Middle frontal gyrus (tissue), 1 donor: Measurements from ENCODE around the gene SPP1.

Experiments
- DNase-seq: peaks from one replicate; pipeline ENCODE4 v3.0.0-alpha.2; 2015; ENCODE audit warnings: low spot score; ENCODE audit errors: extremely low spot score

Gene SPP1

DNA sequence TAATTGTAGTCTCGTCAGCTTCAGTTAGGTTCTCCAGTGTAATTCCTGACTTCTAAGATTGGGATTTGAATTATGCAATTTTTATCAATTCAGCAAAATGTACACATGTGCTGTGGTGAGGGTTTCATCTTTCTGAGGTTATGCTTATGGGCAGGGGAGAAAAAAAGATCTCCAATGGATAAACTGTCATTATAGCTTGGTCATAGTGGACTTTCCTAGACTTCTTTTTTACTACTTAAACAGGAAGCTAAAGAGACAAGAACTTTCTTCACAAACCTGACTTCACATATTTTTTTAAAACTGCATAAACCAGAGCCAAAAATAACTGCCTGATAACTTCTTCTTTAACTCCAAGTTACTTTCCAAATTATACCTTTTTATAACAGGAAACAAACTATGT, 21.7 kb upstream of the SPP1 start:
- no peak for DNase-seq

GRCh38 chr4:87956501-87956900, 19.0 kb upstream of the SPP1 start:
- DNase-seq = no peak

- no peak for DNase-seq
Measured at GRCh38 chr4:87957061-87957460, 18.5 kb upstream of the SPP1 start.

DNA sequence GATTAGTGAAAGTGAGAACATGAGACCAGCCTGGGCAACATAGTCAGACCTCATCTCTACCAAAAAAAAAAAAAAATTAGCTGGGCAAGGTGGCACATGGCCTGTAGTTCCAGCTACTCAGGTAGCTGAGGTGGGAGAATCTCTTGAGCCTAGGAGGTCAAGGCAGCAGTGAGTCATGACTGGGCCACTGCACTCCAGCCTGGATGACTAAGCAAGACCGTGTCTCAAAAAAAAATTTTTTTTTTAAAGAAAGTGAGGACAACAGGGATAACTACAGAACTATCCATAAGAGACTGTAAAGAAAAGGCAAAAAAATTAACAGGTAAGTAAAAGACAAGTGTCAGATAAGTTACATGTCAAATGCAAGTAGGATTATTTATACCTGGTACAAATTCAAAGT, 13.5 kb upstream of the SPP1 start:
- no peak for DNase-seq

- no peak for DNase-seq
Measured at GRCh38 chr4:87962398-87963146, 12.9 kb upstream of the SPP1 start.

- DNase-seq = no peak
Measured at GRCh38 chr4:87965501-87965975, 10.0 kb upstream of the SPP1 start.

DNA sequence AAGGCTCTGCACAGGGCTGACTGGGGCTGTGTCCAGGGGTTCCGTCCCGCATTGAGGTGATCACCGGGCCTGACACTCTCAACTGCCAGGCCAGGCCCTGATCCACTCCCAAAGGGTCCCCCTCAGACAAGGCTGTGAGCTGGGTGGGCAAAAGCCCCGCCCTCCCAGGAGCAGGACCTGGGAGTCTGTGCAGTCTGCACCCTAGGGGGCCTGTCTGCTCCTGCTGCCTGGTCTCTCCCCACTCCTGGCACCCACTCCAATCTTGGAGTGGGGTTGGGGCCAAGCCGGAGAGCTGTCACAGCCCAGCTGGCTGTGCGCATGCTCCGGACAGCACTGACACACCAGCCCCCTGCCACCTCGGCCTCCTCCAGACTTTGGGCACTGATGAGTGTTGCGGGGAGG, 9.4 kb upstream of the SPP1 start:
- no peak for DNase-seq

DNA sequence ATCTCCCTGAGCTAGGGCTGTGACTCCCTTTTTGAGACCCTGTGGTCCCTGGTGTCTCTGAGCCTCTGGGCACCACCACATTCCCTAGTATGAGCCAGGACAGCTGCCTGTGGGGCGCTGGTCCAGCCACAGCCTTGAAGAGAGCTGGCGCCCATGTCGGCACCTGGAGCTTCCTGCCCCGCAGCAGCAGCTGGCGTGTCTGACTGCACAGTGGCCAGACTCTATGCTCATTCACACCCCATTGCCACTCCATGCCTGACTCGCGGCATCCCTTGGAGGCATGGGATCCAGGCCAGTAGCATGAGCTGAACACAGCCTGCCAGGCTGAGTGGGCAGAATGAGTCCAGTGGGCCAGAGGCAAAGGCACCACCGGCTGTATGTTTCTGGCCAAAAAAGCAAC, 8.3 kb upstream of the SPP1 start:
- no peak for DNase-seq

DNA sequence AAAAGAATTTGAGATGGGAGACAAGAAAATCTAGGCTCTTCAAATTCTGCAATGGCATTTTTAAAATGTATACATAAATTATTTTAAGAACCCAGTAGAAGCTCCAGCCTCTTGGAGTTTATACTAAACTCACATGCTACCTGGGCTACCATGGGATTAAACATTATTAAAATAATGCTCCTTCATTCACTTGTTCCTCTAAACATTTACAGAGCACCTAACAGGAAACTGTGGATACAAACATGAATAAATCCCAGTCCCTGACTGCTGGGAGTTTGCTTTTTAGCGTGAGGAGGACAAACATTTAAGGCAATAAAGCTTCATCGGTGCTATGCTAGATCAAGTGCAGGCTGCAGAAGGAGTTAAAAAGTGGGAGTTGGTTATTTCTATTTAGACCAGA, 5.4 kb upstream of the SPP1 start:
- DNase-seq = no peak

DNA sequence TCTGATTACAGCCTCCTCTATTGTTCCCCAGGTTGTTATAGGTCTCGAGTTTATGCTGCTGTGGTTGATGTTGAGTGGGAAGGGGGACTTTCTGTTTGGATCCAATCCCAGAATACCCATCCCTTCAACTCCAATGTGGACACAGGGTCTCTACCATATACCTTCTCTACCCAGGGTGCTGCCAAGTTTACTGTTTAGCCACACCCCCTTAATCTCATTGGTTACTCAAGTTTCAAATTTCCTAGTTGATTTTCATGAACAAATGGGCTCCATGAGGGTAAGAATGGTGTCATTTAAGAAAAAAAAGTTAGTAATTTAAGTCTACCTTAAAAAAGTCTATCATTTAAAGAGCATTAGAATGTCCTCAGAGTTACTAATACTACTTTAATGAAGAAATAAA, 3.6 kb upstream of the SPP1 start:
- DNase-seq = no peak

DNA sequence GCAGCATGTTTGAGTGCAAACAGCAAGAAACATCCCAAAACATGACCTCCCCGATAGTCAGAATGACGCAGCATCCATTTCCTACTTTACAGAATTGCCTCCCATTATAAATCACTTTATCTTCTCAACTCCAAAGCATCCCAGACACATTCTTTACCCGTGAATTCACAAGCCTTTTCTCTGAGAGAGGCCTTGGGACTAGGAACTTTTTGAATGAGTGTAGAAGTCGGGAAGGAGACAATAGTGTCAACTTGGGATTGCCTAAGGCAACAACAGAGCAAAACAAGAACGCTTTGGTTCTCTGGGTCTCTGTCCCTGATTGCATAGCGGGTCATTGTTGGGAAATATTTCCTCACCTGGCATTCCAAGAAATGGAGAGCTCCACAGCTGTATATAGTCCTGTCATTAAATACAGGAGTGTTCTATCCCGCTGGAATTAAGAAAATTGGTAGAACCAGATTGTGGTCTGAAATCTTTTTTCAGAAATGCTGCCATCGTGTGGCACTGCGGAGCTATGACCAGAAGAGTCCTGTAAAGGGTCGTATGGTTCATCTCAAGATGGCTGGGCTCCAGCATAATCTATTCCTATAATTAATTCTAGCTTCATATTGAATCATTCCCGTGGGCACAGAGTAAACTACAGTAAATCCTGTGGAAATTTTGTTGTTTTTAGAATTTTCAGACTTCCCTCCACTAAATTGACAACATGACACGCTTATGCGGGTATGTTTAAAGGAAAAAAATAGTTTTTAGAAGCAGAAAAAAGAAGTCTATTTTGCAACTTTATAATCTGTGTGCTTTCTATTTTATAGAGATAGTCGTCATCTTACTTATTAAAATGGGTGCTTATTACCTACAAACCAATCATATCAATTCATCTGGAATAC, 2.0 kb upstream of the SPP1 start:
- peak; percentile 76 for DNase-seq

- no peak for DNase-seq
Measured at GRCh38 chr4:87974856-87975462, 555 bp upstream of the SPP1 start.

GRCh38 chr4:87977521-87978278, 2.2 kb downstream of the SPP1 start:
- DNase-seq = peak; percentile 21

DNA sequence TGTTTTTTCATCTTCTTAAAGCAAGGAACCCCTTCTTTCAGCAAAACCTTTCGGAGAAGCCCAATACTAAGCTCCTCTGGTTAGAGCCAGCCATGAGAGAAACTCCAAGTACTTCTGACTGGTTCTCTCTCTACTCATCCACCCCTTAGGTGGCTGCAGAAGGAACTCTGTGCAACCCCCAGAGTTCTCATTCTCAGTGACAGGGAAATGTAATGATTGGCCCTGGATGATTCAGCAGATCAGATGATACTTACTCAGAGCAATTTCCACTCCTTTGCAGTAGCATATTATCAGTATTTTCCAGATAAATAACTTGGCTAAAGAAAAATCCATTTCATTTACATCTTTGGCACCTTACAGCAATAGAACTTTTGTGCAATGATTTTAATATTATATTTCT, 3.2 kb downstream of the SPP1 start:
- DNase-seq = no peak

GRCh38 chr4:87979810-87980209, 4.3 kb downstream of the SPP1 start:
- no peak for DNase-seq

GRCh38 chr4:87981486-87981885, 6.0 kb downstream of the SPP1 start:
- DNase-seq = no peak

- DNase-seq = no peak
Measured at GRCh38 chr4:87982036-87982435, 6.5 kb downstream of the SPP1 start.

- DNase-seq = no peak
Measured at GRCh38 chr4:87982446-87983010, 7.0 kb downstream of the SPP1 start.

- no peak for DNase-seq
Measured at GRCh38 chr4:87983996-87984395, 8.5 kb downstream of the SPP1 start.

- peak; percentile 66 for DNase-seq
Measured at GRCh38 chr4:87985097-87985886, 9.8 kb downstream of the SPP1 start.
